Dedifferentiated amniotic fluid mesenchymal stem cell (primary cell): Measurements from ENCODE around the gene METTL26.
A peak's percentile ranks its signal among the peaks of the same experiment; 100 is the strongest.

Experiments used
- DNase-seq: peaks from one replicate; pipeline ENCODE4 v3.0.0-alpha.2; 2016; ENCODE audit errors: extremely low spot score

The METTL26 gene

GRCh38 chr16:658679-659571, 22.8 kb upstream of the METTL26 start:
- no peak for DNase-seq

GRCh38 chr16:657487-657886, 21.4 kb upstream of the METTL26 start:
- no peak for DNase-seq

GRCh38 chr16:654034-654433, 17.9 kb upstream of the METTL26 start:
- no peak for DNase-seq

GRCh38 chr16:652454-653305, 16.6 kb upstream of the METTL26 start:
- no peak for DNase-seq

GRCh38 chr16:651844-652243, 15.7 kb upstream of the METTL26 start:
- no peak for DNase-seq

GRCh38 chr16:649631-650030, 13.5 kb upstream of the METTL26 start:
- DNase-seq: no peak

GRCh38 chr16:648781-649589, 12.9 kb upstream of the METTL26 start, which contains the start of gene WDR90:
TSS of gene WDR90 (plus strand) at chr16:649365. CDS start at chr16:649417, 52 bp downstream.
- DNase-seq: peak; percentile 75

- DNase-seq: no peak
These were observed 12.1 kb upstream of the METTL26 start for GRCh38 chr16:648071-648780.

- DNase-seq: no peak
These were observed 11.2 kb upstream of the METTL26 start for GRCh38 chr16:647173-647902.

GRCh38 chr16:646679-647172, 10.6 kb upstream of the METTL26 start:
- no peak for DNase-seq

- no peak for DNase-seq
These were observed 10.0 kb upstream of the METTL26 start for GRCh38 chr16:645852-646678.

- no peak for DNase-seq
These were observed 8.5 kb upstream of the METTL26 start for GRCh38 chr16:644556-644955.

- DNase-seq: no peak
These were observed 6.9 kb upstream of the METTL26 start for GRCh38 chr16:643050-643368.

GRCh38 chr16:642189-643049, 6.3 kb upstream of the METTL26 start:
- DNase-seq: no peak

- peak; percentile 28 for DNase-seq
These were observed 5.5 kb upstream of the METTL26 start, which contains the start of gene MCRIP2 for GRCh38 chr16:641326-642188. TSS of gene MCRIP2 (plus strand) at chr16:641828. CDS start at chr16:641992, 164 bp downstream.

- no peak for DNase-seq
These were observed 4.5 kb upstream of the METTL26 start for GRCh38 chr16:640614-641013.

- DNase-seq: no peak
These were observed 2.7 kb upstream of the METTL26 start for GRCh38 chr16:638836-639235.
